ENCODE results near the gene TOPBP1. TPM values are rescaled to one million over a fixed set of nuclear protein-coding genes. Genes with fewer than 3 reads are reported as not detected.
A peak's percentile ranks its signal among the peaks of the same experiment; 100 is the strongest.

Gene TOPBP1
- total RNA-seq, 2 experiments from 2014 or later: 96.1 to 98.7 TPM

GRCh38 chr3:133633439-133633838 is 28.3 kb downstream of the TOPBP1 start:
- DNase-seq (no peak), ATAC-seq (no peak)
- no peak overlapping the region for H3K4me3 Mint-ChIP-seq
- H3K27me3 Mint-ChIP-seq (ENCODE audit: low read depth): no peaks in the 10 kb centered on the region
- H3K4me1 Mint-ChIP-seq (ENCODE audit: low read depth): peaks cover 8% of the 10 kb centered on the region
- CTCF ChIA-PET: interaction anchor here (1.2 kb wide), 1 partner anchor 55 kb away, joined by 3 read pairs; no protein-coding TSS in a partner anchor
- H3K9me3 Mint-ChIP-seq (ENCODE audit: insufficient read depth): no peaks in the 10 kb centered on the region
- H3K27ac Mint-ChIP-seq: peak overlapping the region; percentile 23
- peaks cover 71% of the 10 kb centered on the region for H3K36me3 Mint-ChIP-seq (ENCODE audit: low read depth)
- POLR2A ChIA-PET: interaction anchor here (0.9 kb wide), 1 partner anchor 11 kb away, joined by 3 read pairs; no protein-coding TSS in a partner anchor

DNA sequence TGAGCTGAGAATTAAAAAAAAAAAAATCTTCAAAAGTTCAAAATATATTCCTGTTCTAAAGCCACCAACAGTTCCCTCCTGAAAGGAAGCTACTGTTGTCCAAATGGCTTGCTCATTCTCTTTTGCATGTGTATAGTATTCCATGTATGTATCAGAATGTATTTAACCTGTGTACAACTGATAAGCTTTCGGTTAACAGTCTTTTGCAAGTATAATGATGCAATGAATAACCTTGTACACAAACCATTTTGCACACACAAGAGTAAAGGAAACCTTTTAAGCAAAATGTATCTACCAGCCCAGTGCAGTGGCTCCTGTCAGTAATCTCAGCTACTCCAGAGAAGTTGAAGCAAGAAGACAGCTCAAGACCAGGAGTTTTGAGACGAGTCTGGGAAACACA is 32.6 kb downstream of the TOPBP1 start:
- Mint-ChIP-seq H3K9me3 (ENCODE audit: insufficient read depth) (no peaks in the 10 kb centered on the region), H3K27ac (no peak overlapping the region), H3K27me3 (ENCODE audit: low read depth) (no peaks in the 10 kb centered on the region), H3K4me3 (no peak overlapping the region), H3K4me1 (ENCODE audit: low read depth) (peaks cover 5% of the 10 kb centered on the region), H3K36me3 (ENCODE audit: low read depth) (peaks cover 60% of the 10 kb centered on the region)
- ATAC-seq (no peak), DNase-seq (no peak)
- ChIA-PET CTCF (interaction anchor here (1.1 to 1.6 kb wide), 4 partner anchors 20 to 185 kb away, joined by 3 read pairs; no protein-coding TSS in a partner anchor), POLR2A (no interaction called here)

- H3K36me3 Mint-ChIP-seq (ENCODE audit: low read depth): peaks cover 60% of the 10 kb centered on the region
- CTCF ChIA-PET: no interaction called here
- H3K27me3 Mint-ChIP-seq (ENCODE audit: low read depth): no peaks in the 10 kb centered on the region
Observed at GRCh38 chr3:133627789-133628188, 34.0 kb downstream of the TOPBP1 start.

DNA sequence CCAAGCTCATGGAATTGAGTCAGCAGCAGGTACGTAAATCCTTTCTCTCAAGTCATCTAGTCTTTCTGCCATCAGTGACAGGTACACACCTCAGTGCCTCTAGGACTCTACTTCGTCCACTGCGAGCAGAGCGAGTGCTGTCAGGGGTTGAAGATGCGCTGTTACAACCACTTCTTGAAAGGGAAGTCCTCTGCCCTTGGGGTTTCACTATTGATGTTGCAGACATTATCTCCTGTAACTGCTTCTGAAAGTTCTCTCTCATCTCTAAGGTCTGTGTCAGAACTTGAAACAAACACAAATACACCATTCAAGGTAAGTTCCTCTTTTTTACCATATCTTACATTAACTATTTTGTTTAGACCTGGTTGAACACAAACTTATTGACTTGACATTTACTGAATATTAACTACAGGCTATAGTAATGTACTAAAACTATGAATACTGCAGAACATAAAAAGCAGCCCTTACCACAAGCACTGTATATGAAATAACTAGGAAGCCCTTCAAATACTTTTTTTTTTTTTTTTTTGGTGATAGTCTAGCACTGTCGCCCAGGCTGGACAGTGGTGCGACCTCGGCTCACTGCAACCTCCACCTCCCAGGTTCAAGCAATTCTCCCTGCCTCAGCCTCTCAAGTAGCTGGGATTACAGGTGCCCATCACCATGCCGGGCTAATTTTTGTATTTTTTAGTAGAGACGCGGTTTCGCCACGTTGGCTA is 41.5 kb downstream of the TOPBP1 start:
- Mint-ChIP-seq H3K36me3 (ENCODE audit: low read depth) (peaks cover 74% of the 10 kb centered on the region), H3K27ac (no peak overlapping the region), H3K4me3 (no peak overlapping the region), H3K9me3 (ENCODE audit: insufficient read depth) (no peaks in the 10 kb centered on the region), H3K27me3 (ENCODE audit: low read depth) (no peaks in the 10 kb centered on the region), H3K4me1 (ENCODE audit: low read depth) (no peaks in the 10 kb centered on the region)
- DNase-seq (no peak), ATAC-seq (no peak)
- CTCF ChIA-PET: no interaction called here
- POLR2A ChIA-PET: no interaction called here

More at GRCh38 chr3:133627789-133628188, 34.0 kb downstream of the TOPBP1 start:
- no peaks in the 10 kb centered on the region for H3K9me3 Mint-ChIP-seq (ENCODE audit: insufficient read depth)
- POLR2A ChIA-PET: no interaction called here
- H3K27ac Mint-ChIP-seq: no peak overlapping the region
- DNase-seq (no peak), ATAC-seq (no peak)
- H3K4me3 Mint-ChIP-seq: no peak overlapping the region
- H3K4me1 Mint-ChIP-seq (ENCODE audit: low read depth): peaks cover 5% of the 10 kb centered on the region

- Mint-ChIP-seq H3K27ac (no peak overlapping the region), H3K36me3 (ENCODE audit: low read depth) (peaks cover 69% of the 10 kb centered on the region), H3K4me3 (no peak overlapping the region), H3K4me1 (ENCODE audit: low read depth) (no peaks in the 10 kb centered on the region), H3K27me3 (ENCODE audit: low read depth) (no peaks in the 10 kb centered on the region), H3K9me3 (ENCODE audit: insufficient read depth) (no peaks in the 10 kb centered on the region)
- CTCF ChIA-PET: no interaction called here
- DNase-seq (no peak), ATAC-seq (no peak)
- POLR2A ChIA-PET: interaction anchor here (0.7 kb wide), 1 partner anchor 32 kb away, joined by 4 read pairs; no protein-coding TSS in a partner anchor
Observed at GRCh38 chr3:133611534-133611933, 50.2 kb downstream of the TOPBP1 start.

GRCh38 chr3:133610031-133610430 is 51.7 kb downstream of the TOPBP1 start:
- Mint-ChIP-seq H3K27me3 (ENCODE audit: low read depth) (no peaks in the 10 kb centered on the region), H3K27ac (no peak overlapping the region), H3K36me3 (ENCODE audit: low read depth) (peaks cover 67% of the 10 kb centered on the region), H3K9me3 (ENCODE audit: insufficient read depth) (no peaks in the 10 kb centered on the region), H3K4me3 (no peak overlapping the region), H3K4me1 (ENCODE audit: low read depth) (peaks cover 2% of the 10 kb centered on the region)
- ChIA-PET CTCF (interaction anchor here (1.4 kb wide), 1 partner anchor 19 kb away, joined by 3 read pairs; no protein-coding TSS in a partner anchor), POLR2A (no interaction called here)
- no peak for DNase-seq
- ATAC-seq: no peak

DNA sequence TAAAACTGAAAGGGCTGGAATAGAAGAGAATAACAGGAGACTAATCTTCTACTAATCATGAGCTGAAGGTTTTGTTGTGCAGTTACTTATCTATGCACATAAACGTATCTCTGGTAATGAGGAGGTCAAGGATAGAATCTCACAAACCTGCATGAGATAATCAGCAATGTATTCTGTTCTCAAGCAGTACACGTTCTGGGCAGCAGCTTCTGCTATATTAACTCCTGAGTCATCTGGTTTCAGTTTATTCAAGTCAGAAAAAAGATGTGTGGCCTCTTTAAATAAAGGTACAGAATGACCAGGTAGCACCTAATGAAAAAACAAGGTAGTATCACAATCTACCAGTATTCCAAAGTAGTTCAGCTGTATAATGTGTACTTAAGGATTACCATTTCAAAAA is 53.4 kb downstream of the TOPBP1 start:
- H3K4me1 Mint-ChIP-seq (ENCODE audit: low read depth): peaks cover 5% of the 10 kb centered on the region
- ChIA-PET CTCF (interaction anchor here (1.5 to 1.7 kb wide), 3 partner anchors 13 to 120 kb away, joined by 4 read pairs; no protein-coding TSS in a partner anchor), POLR2A (no interaction called here)
- H3K27me3 Mint-ChIP-seq (ENCODE audit: low read depth): no peaks in the 10 kb centered on the region
- peaks cover 66% of the 10 kb centered on the region for H3K36me3 Mint-ChIP-seq (ENCODE audit: low read depth)
- H3K27ac Mint-ChIP-seq: no peak overlapping the region
- ATAC-seq (no peak), DNase-seq (no peak)
- no peak overlapping the region for H3K4me3 Mint-ChIP-seq
- H3K9me3 Mint-ChIP-seq (ENCODE audit: insufficient read depth): no peaks in the 10 kb centered on the region

GRCh38 chr3:133607816-133608215 is 53.9 kb downstream of the TOPBP1 start:
- ATAC-seq (no peak), DNase-seq (no peak)
- no peak overlapping the region for H3K27ac Mint-ChIP-seq
- no peaks in the 10 kb centered on the region for H3K9me3 Mint-ChIP-seq (ENCODE audit: insufficient read depth)
- H3K36me3 Mint-ChIP-seq (ENCODE audit: low read depth): peaks cover 63% of the 10 kb centered on the region
- CTCF ChIA-PET: interaction anchor here (1.5 to 1.7 kb wide), 4 partner anchors 13 to 166 kb away, joined by 4 read pairs; no protein-coding TSS in a partner anchor
- no peaks in the 10 kb centered on the region for H3K27me3 Mint-ChIP-seq (ENCODE audit: low read depth)
- POLR2A ChIA-PET: no interaction called here
- H3K4me1 Mint-ChIP-seq (ENCODE audit: low read depth): peaks cover 5% of the 10 kb centered on the region
- no peak overlapping the region for H3K4me3 Mint-ChIP-seq

DNA sequence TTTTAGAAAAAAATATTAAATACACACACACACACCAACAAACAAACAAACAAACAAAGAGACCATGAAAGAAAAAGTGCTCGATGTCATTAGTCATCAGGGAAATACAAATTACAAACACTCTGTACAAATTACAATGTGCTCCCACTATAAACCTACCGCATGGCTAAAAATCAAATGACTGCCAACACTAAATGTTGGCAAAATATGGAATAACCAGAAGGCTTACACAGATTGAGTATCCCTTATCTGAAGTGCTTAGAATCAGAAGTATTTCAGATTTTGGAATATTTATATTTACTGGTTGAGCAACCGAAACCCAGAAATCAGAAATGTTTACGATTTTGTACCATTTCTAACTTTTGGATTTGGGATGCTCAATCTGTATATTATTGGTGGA is 54.8 kb downstream of the TOPBP1 start:
- CTCF ChIA-PET: interaction anchor here (1.1 to 1.7 kb wide), 4 partner anchors 12 to 165 kb away, joined by 3 to 6 read pairs (median 4); no protein-coding TSS in a partner anchor
- DNase-seq: no peak
- POLR2A ChIA-PET: no interaction called here
- peaks cover 69% of the 10 kb centered on the region for H3K36me3 Mint-ChIP-seq (ENCODE audit: low read depth)
- peaks cover 5% of the 10 kb centered on the region for H3K4me1 Mint-ChIP-seq (ENCODE audit: low read depth)
- H3K27me3 Mint-ChIP-seq (ENCODE audit: low read depth): no peaks in the 10 kb centered on the region
- no peak overlapping the region for H3K27ac Mint-ChIP-seq
- no peak for ATAC-seq
- H3K4me3 Mint-ChIP-seq: no peak overlapping the region
- H3K9me3 Mint-ChIP-seq (ENCODE audit: insufficient read depth): no peaks in the 10 kb centered on the region

DNA sequence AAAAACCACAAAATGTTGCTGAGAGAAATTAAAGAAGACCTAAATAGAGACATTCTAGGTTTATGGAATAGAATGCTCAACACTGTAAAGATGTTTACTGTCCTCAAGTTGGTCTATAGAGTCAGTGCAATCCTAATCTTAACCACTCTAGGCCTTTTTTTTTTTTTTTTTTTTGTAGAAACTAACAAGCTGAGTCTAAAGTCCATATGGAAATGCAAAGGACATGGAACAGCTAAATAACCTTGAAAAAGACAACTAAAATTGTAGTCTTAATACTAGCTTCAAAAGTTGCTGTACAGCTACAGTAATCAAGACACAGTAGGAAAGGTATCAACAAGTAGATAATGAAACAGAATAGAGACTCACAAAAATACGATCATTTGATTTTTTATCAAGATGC is 55.4 kb downstream of the TOPBP1 start:
- Mint-ChIP-seq H3K36me3 (ENCODE audit: low read depth) (peaks cover 70% of the 10 kb centered on the region), H3K4me1 (ENCODE audit: low read depth) (peaks cover 5% of the 10 kb centered on the region), H3K27me3 (ENCODE audit: low read depth) (no peaks in the 10 kb centered on the region), H3K4me3 (no peak overlapping the region), H3K9me3 (ENCODE audit: insufficient read depth) (no peaks in the 10 kb centered on the region), H3K27ac (no peak overlapping the region)
- ChIA-PET CTCF (interaction anchor here (1.1 to 1.6 kb wide), 3 partner anchors 27 to 164 kb away, joined by 3 to 6 read pairs (median 4); no protein-coding TSS in a partner anchor), POLR2A (no interaction called here)
- DNase-seq (no peak), ATAC-seq (no peak)

- ChIA-PET CTCF (interaction anchor here (1.0 to 1.4 kb wide), 2 partner anchors 29 to 49 kb away, joined by 3 read pairs; no protein-coding TSS in a partner anchor), POLR2A (interaction anchor here (1.6 kb wide), 1 partner anchor 27 kb away, joined by 7 read pairs; the partner anchor contains the start of gene CDV3)
- H3K27ac Mint-ChIP-seq: no peak overlapping the region
- H3K4me1 Mint-ChIP-seq (ENCODE audit: low read depth): peaks cover 5% of the 10 kb centered on the region
- peaks cover 46% of the 10 kb centered on the region for H3K36me3 Mint-ChIP-seq (ENCODE audit: low read depth)
- H3K4me3 Mint-ChIP-seq: no peak overlapping the region
- DNase-seq (no peak), ATAC-seq (no peak)
- H3K27me3 Mint-ChIP-seq (ENCODE audit: low read depth): no peaks in the 10 kb centered on the region
- no peaks in the 10 kb centered on the region for H3K9me3 Mint-ChIP-seq (ENCODE audit: insufficient read depth)
Observed at GRCh38 chr3:133600572-133601081, 61.1 kb downstream of the TOPBP1 start.

DNA sequence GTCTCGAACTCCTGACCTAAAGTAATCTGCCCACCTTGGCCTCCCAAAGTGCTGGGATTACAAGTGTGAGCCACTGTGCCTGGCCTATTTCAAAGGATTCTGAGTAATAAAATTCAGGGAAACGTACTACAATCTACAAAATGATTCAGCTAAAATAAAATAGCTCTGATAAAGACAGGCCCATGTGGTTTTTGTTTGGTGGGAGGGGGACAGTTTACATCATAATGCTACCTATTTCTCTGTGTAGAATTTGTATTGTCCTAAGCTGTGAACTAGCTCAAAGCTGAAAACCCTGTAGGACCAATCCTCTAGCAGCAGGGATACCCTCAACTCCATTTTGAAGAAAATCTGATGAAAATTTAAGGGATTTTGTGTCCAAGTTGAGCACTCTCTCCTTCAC is 62.5 kb downstream of the TOPBP1 start:
- ChIA-PET POLR2A (no interaction called here), CTCF (no interaction called here)
- Mint-ChIP-seq H3K36me3 (ENCODE audit: low read depth) (peaks cover 37% of the 10 kb centered on the region), H3K4me3 (no peak overlapping the region), H3K4me1 (ENCODE audit: low read depth) (peaks cover 7% of the 10 kb centered on the region), H3K27me3 (ENCODE audit: low read depth) (no peaks in the 10 kb centered on the region), H3K9me3 (ENCODE audit: insufficient read depth) (no peaks in the 10 kb centered on the region), H3K27ac (no peak overlapping the region)
- no peak for DNase-seq
- no peak for ATAC-seq
